VCaP (cell line): ENCODE data around the gene CCDC126.
"Not testable (repeated sequence)": the region's sequence is repeated elsewhere in the genome, so short reads cannot be mapped to it uniquely, and the experiment has no call there.

Source experiments
- H3K27ac ChIP-seq: fragments of 450-650 bp; 2 replicates; pipeline ENCODE4 v1.5.1; 2017
- CTCF ChIP-seq: fragments of 450-650 bp; conservative IDR thresholded peaks from 2 replicates; pipeline ENCODE4 v1.5.1; 2017; ENCODE audit warnings: mild to moderate bottlenecking, moderate library complexity

Gene CCDC126

GRCh38 chr7:23662124-23662983, 65.2 kb downstream of the CCDC126 start:
- no peak for TF ChIP-seq CTCF
- no peak overlapping the region for H3K27ac ChIP-seq

GRCh38 chr7:23662984-23663313, 65.8 kb downstream of the CCDC126 start:
- TF ChIP-seq CTCF, result no peak
- H3K27ac ChIP-seq, result no peak overlapping the region

- TF ChIP-seq CTCF, result no peak
- no peak overlapping the region for H3K27ac ChIP-seq
Observed at GRCh38 chr7:23664122-23664521, 66.9 kb downstream of the CCDC126 start.

DNA sequence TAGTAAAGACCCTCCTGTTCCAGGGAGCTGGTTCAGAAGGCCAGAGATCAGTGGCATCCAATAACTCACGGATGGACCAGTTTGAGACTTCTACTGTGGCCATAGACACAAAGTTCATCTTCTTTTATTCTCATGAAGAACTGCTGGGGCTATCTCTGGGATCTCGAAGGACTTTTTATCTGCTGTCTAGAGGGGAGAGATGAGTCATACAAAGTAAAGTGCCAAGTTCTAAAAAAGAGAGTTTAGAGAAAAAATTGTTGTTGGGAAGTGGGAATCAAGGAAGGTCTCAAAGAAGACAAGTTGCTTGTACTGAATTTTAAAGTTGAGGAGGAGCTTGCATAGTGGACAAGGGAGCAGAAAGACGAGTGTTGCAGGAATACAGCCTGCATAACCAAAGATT, 74.9 kb downstream of the CCDC126 start:
- no peak overlapping the region for H3K27ac ChIP-seq
- no peak for TF ChIP-seq CTCF

- TF ChIP-seq CTCF, result peak; percentile 86
- H3K27ac ChIP-seq, result peak within 1 kb of the TSS; percentile 62
Observed at GRCh38 chr7:23679898-23680413, 82.8 kb downstream of the CCDC126 start, which contains the start of gene FAM221A. Gene FAM221A (plus strand): TSS chr7:23680199. CDS start chr7:23680219, 20 bp downstream.

DNA sequence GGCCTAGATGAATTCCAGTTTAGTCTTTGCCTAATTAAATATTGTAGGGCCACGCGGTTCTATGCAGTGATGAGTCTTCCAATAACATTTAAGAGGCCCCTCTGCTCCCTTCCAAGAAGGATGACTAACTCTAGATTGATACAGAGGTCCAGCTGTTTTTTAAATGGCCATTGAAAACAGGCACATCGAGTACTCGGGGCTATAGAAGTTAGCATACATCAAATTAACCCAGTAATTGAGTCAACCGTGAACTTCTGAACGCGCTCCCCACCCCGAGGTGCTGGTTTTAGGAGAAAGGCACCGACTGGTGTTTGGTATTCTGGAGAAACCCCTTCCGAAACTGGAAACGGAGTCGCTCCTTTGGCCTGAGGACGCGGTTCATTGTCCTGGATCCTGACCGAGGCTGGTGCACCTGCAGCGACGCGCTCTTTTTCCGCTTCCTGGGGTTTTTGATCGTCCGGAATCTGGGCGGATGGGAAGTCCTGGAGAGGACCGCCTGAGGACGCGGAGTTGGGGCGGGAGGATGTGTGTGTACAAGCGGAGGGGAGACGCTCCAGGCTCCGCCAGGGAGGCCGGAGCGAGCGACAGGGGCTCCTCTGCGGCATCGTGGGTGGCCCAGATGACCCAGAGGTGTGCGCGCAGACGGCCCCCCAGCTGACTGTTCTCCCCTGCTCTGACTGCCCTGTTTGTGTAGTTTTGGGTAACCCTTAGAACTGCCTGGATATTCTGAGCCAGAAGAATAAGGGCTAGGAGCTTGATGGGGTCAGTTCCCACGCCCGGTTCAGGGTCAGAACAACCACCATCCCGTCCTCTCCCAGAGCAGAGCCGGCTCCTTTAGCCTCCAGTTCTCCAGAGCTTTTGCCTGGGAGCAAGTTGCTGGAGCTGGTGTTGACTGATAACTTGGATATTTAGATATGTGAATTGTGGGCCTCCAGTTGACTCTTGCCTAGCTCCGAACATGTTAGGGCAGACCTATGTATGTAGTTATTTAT, 83.5 kb downstream of the CCDC126 start:
- peak overlapping the region; percentile 62 for H3K27ac ChIP-seq
- no peak for TF ChIP-seq CTCF

DNA sequence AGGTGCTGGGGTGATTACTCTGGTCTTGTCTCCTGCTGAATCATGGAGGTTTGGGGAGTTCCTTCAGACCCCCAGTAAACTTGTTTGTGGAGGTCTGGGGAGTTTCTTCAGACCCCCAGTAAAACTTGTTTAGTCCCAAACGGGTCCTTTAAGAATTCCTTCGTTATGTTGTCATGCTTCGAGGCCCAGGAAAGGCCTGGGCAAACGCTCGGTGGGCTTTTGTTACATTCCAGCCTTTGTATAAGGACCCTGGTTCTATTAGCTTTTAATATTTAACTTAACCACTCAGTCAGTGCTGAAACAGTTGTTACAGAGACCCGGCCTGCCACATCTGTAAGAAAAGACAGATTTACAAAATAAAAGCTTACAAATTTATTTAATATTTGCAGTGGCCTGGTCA, 86.9 kb downstream of the CCDC126 start:
- H3K27ac ChIP-seq, result not testable (repeated sequence)
